IMR-90 (cell line): ENCODE results near the gene RPS15.
A peak's percentile ranks its signal among the peaks of the same experiment; 100 is the strongest.

ENCODE experiments used
- BHLHE40 ChIP-seq: fragments of 150-350 bp; IDR thresholded peaks from 2 replicates; pipeline ENCODE4 v1.6.1; 2016; ENCODE audit warnings: mild to moderate bottlenecking, low read depth, low read length
- CEBPB ChIP-seq: IDR thresholded peaks from 2 replicates; pipeline ENCODE4 v1.6.1; 2012; ENCODE audit warnings: low read depth, low read length, improper control_type of control experiment
- FOS ChIP-seq: fragments of 150-350 bp; IDR thresholded peaks from 2 replicates; pipeline ENCODE4 v1.6.1; 2016; ENCODE audit warnings: low read depth, low read length
- MAFK ChIP-seq: IDR thresholded peaks from 2 replicates; pipeline ENCODE4 v1.6.1; 2012; ENCODE audit warnings: low read depth, low read length, improper control_type of control experiment
- MAZ ChIP-seq: IDR thresholded peaks from 2 replicates; pipeline ENCODE4 v1.6.1; 2012; ENCODE audit warnings: low read depth, mild to moderate bottlenecking, low read length, improper control_type of control experiment, moderate library complexity, borderline replicate concordance
- MXI1 ChIP-seq: IDR thresholded peaks from 2 replicates; pipeline ENCODE4 v1.6.1; 2012; ENCODE audit warnings: low read depth, mild to moderate bottlenecking, low read length, moderate library complexity, borderline replicate concordance
- POLR2A ChIP-seq: IDR thresholded peaks from 2 replicates; pipeline ENCODE4 v1.6.1; 2012; ENCODE audit warnings: mild to moderate bottlenecking, low read depth, low read length
- RAD21 ChIP-seq: IDR thresholded peaks from 2 replicates; pipeline ENCODE4 v1.6.1; 2012; ENCODE audit warnings: low read length, improper control_type of control experiment
- RCOR1 ChIP-seq: IDR thresholded peaks from 2 replicates; pipeline ENCODE4 v1.6.1; 2012; ENCODE audit warnings: mild to moderate bottlenecking, low read length, improper control_type of control experiment; ENCODE audit not compliant: insufficient replicate concordance
- RFX5 ChIP-seq: IDR thresholded peaks from 2 replicates; pipeline ENCODE4 v1.8.0; 2012; ENCODE audit warnings: low read depth, mild to moderate bottlenecking, low read length, moderate library complexity
- SMC3 ChIP-seq: fragments of 150-350 bp; IDR thresholded peaks from 2 replicates; pipeline ENCODE4 v1.6.1; 2016; ENCODE audit warnings: low read depth, mild to moderate bottlenecking, antibody characterized with exemption, low read length, moderate library complexity
- TF ChIP-seq, protein P1 (sequence below): conservative IDR thresholded peaks from 2 replicates; pipeline ENCODE4 v1.5.1; 2012; ENCODE audit warnings: mild to moderate bottlenecking, low read depth, low read length, improper control_type of control experiment
- TF ChIP-seq, protein P2 (sequence below): fragments of 150-350 bp; IDR thresholded peaks from 2 replicates; pipeline ENCODE4 v1.6.1; 2017; ENCODE audit warnings: mild to moderate bottlenecking, antibody characterized with exemption, low read length, low read depth
- TF ChIP-seq, protein P3 (sequence below): fragments of 150-350 bp; IDR thresholded peaks from 2 replicates; pipeline ENCODE4 v1.6.1; 2016; ENCODE audit warnings: low read depth, mild to moderate bottlenecking, low read length, moderate library complexity, borderline replicate concordance

DNA sequence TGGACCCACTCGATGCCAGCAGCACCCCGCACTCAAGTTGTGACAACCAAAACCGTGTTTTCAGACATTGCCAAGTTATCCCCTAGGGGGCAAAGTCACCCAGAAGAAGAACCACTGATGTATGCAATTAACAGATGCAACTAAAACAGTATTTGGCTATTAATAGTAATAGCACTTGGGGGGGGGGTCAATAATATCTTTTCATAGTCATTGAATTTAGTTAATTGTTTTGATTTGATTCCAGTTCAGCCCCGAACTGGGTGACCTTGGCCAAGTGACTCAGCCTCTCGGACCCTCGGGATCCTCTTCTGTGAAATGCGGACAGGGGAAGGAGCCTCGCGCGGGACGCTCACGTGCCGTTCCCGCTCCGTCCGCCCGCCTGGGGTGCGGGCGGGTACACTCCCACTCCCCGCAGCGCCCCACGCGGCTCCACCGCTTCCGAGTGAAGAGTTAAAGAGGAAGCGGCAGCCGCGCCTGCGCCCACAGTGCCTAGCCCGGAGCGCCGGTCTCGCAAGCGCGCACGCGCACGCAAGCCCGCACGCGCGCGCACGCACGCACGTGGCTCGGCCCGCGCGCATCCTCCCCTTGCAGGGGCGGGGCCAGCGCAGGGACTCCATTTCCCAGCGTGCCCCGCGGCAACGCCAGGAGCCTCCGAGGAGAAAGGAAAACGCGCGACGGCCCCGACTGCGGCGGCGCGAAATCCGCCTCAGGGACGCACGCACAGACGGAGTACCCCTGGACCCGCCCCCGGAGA is 31.2 kb upstream of the RPS15 start:
- TF ChIP-seq, protein P1, sequence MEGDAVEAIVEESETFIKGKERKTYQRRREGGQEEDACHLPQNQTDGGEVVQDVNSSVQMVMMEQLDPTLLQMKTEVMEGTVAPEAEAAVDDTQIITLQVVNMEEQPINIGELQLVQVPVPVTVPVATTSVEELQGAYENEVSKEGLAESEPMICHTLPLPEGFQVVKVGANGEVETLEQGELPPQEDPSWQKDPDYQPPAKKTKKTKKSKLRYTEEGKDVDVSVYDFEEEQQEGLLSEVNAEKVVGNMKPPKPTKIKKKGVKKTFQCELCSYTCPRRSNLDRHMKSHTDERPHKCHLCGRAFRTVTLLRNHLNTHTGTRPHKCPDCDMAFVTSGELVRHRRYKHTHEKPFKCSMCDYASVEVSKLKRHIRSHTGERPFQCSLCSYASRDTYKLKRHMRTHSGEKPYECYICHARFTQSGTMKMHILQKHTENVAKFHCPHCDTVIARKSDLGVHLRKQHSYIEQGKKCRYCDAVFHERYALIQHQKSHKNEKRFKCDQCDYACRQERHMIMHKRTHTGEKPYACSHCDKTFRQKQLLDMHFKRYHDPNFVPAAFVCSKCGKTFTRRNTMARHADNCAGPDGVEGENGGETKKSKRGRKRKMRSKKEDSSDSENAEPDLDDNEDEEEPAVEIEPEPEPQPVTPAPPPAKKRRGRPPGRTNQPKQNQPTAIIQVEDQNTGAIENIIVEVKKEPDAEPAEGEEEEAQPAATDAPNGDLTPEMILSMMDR, result peak; percentile 46
- TF ChIP-seq MAZ, result peak; percentile 91
- no peak for TF ChIP-seq CEBPB
- no peak; the same call in 1 of the 2 replicates for TF ChIP-seq POLR2A
- peak; percentile 90; the same call in 1 of the 2 replicates for TF ChIP-seq MXI1
- TF ChIP-seq RFX5, result no peak
- TF ChIP-seq, protein P2, sequence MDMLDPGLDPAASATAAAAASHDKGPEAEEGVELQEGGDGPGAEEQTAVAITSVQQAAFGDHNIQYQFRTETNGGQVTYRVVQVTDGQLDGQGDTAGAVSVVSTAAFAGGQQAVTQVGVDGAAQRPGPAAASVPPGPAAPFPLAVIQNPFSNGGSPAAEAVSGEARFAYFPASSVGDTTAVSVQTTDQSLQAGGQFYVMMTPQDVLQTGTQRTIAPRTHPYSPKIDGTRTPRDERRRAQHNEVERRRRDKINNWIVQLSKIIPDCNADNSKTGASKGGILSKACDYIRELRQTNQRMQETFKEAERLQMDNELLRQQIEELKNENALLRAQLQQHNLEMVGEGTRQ, result peak; percentile 90
- TF ChIP-seq MAFK, result no peak
- TF ChIP-seq RAD21, result peak; percentile 36
- peak; percentile 95 for TF ChIP-seq BHLHE40
- no peak for TF ChIP-seq RCOR1
- TF ChIP-seq, protein P3, sequence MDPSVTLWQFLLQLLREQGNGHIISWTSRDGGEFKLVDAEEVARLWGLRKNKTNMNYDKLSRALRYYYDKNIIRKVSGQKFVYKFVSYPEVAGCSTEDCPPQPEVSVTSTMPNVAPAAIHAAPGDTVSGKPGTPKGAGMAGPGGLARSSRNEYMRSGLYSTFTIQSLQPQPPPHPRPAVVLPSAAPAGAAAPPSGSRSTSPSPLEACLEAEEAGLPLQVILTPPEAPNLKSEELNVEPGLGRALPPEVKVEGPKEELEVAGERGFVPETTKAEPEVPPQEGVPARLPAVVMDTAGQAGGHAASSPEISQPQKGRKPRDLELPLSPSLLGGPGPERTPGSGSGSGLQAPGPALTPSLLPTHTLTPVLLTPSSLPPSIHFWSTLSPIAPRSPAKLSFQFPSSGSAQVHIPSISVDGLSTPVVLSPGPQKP, result no peak
- 0 out of 2 replicates have a peak, but pooled peaks have one; percentile 1 for TF ChIP-seq FOS
- peak; percentile 26; the same call in 1 of the 2 replicates for TF ChIP-seq SMC3
